A549 (cell line): ENCODE data around the gene MEG3.

ENCODE experiments used
- BHLHE40 ChIP-seq: IDR thresholded peaks from 2 replicates; pipeline ENCODE4 v1.6.1; 2012; ENCODE audit warnings: low read depth, low read length, inconsistent platforms
- FOSL2 ChIP-seq, 2 experiments: fragments of 450-650 bp in 1 of 2; fragments of >200 bp in 1 of 2; sonication (Bioruptor Twin) in 1 of 2; formaldehyde crosslinking; IDR thresholded peaks; 2 replicates each; pipeline versions ENCODE4 v1.5.0 to v1.6.1; 2016 to 2020; ENCODE audit warnings: mild to moderate bottlenecking in 1 of 2, moderate library complexity in 1 of 2
- HOXB13 ChIP-seq: fragments of 250-450 bp; sonication (Bioruptor Pico); IDR thresholded peaks from 2 replicates; pipeline ENCODE4 v1.5.0; 2020; ENCODE audit warnings: low read depth, mild to moderate bottlenecking, moderate library complexity
- JUN ChIP-seq, 2 experiments: fragments of >200 bp; sonication (Bioruptor Twin); formaldehyde crosslinking; IDR thresholded peaks; 2 replicates in 1 of 2; 3 replicates in 1 of 2; pipeline ENCODE4 v1.6.1; 2016 to 2017
- JUNB ChIP-seq: fragments of >200 bp; sonication (Bioruptor Twin); formaldehyde crosslinking; IDR thresholded peaks from 2 replicates; pipeline ENCODE4 v1.6.1; 2016
- NPAS2 ChIP-seq: fragments of 250-450 bp; sonication (Bioruptor Pico); IDR thresholded peaks from 2 replicates; pipeline ENCODE4 v1.8.0; 2022; ENCODE audit warnings: mild to moderate bottlenecking, moderate library complexity, borderline replicate concordance
- POLR2A ChIP-seq: IDR thresholded peaks from 2 replicates; pipeline ENCODE4 v1.6.1; 2012; ENCODE audit warnings: mild to moderate bottlenecking, low read length
- RARB ChIP-seq: fragments of 250-450 bp; sonication (Bioruptor Pico); IDR thresholded peaks from 2 replicates; pipeline ENCODE4 v1.8.0; 2021; ENCODE audit warnings: mild to moderate bottlenecking, moderate library complexity
- SREBF2 ChIP-seq: fragments of 450-650 bp; IDR thresholded peaks from 2 replicates; pipeline ENCODE4 v1.6.1; 2014; ENCODE audit warnings: mild to moderate bottlenecking, moderate library complexity
- TF ChIP-seq, protein P1 (sequence below): fragments of >200 bp; sonication (Bioruptor Twin); formaldehyde crosslinking; IDR thresholded peaks from 3 replicates; pipeline ENCODE4 v1.5.1; 2016
- TF ChIP-seq, protein P2 (sequence below): fragments of 250-450 bp; sonication (Bioruptor Pico); IDR thresholded peaks from 2 replicates; pipeline ENCODE4 v1.5.0; 2021; ENCODE audit warnings: mild to moderate bottlenecking, moderate library complexity, borderline replicate concordance

GRCh38 chr14:100884456-100884855 is 58.5 kb downstream of the MEG3 start:
- TF ChIP-seq, protein P1, sequence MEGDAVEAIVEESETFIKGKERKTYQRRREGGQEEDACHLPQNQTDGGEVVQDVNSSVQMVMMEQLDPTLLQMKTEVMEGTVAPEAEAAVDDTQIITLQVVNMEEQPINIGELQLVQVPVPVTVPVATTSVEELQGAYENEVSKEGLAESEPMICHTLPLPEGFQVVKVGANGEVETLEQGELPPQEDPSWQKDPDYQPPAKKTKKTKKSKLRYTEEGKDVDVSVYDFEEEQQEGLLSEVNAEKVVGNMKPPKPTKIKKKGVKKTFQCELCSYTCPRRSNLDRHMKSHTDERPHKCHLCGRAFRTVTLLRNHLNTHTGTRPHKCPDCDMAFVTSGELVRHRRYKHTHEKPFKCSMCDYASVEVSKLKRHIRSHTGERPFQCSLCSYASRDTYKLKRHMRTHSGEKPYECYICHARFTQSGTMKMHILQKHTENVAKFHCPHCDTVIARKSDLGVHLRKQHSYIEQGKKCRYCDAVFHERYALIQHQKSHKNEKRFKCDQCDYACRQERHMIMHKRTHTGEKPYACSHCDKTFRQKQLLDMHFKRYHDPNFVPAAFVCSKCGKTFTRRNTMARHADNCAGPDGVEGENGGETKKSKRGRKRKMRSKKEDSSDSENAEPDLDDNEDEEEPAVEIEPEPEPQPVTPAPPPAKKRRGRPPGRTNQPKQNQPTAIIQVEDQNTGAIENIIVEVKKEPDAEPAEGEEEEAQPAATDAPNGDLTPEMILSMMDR: no peak
- TF ChIP-seq, protein P2, sequence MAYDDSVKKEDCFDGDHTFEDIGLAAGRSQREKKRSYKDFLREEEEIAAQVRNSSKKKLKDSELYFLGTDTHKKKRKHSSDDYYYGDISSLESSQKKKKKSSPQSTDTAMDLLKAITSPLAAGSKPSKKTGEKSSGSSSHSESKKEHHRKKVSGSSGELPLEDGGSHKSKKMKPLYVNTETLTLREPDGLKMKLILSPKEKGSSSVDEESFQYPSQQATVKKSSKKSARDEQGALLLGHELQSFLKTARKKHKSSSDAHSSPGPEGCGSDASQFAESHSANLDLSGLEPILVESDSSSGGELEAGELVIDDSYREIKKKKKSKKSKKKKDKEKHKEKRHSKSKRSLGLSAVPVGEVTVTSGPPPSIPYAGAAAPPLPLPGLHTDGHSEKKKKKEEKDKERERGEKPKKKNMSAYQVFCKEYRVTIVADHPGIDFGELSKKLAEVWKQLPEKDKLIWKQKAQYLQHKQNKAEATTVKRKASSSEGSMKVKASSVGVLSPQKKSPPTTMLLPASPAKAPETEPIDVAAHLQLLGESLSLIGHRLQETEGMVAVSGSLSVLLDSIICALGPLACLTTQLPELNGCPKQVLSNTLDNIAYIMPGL (CRISPR knock-in tag): no peak
- TF ChIP-seq BHLHE40: no peak
- TF ChIP-seq POLR2A: no peak
- TF ChIP-seq JUNB: no peak
- no peak for TF ChIP-seq HOXB13
- TF ChIP-seq RARB: no peak
- TF ChIP-seq SREBF2: no peak
- no peak for TF ChIP-seq FOSL2 (IDR thresholded peaks at IDR 0.05)
- no peak for TF ChIP-seq FOSL2 (CRISPR knock-in tag; IDR thresholded peaks at IDR 0.05)
- TF ChIP-seq NPAS2: no peak
- TF ChIP-seq JUN (IDR thresholded peaks at IDR 0.05): no peak
